ENCODE measurements around the gene SCN5A.

The SCN5A gene

DNA sequence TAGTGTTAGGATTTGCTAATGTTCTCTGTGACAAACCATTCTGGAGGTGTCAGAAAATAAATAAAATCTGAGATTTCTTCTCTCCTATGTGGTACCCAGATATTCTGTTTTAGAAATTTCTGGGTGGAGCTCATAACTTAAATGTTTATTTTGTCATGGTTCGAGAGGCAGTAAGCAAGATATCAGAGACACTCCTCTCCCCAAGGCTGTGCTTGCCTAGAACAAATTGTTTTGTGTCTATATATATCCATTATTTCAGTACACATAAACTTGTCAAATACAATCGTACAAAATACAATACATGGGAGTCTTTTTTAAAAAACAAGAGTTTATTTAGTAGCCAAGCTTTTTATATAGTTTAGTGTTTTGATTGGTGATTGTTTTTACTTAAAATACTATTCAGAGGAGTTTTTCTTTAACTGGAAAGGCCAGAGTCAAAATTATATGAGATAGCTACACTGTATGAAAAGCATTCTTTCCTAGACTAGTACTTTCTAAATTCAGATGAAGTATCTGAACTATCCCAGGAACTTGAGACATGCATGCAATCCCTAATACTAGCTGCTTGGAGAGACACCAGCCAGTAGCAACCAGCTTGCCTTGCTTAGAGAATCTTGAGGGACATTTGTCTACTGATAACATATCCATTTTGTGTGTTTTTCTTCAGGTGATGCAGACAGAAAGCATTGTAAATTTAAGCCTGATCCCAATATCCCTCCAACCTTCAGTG, 148.6 kb downstream of the SCN5A start:
- no peak for DNase-seq (ENCODE audit: low read depth, low spot score)

All from ELF-1 (cell line).